Ovary (tissue), 9 donors: Measurements from ENCODE around the gene DOC2B. TPM values are rescaled to one million over a fixed set of nuclear protein-coding genes. Genes with fewer than 3 reads are reported as not detected.

Experiments used
- DNase-seq, 5 donors: peaks; one replicate each; pipeline ENCODE4 v3.0.0-alpha.2; 2019 to 2020
- H3K27ac ChIP-seq, 2 donors: fragments of 200-600 bp; one replicate each; pipeline versions ENCODE4 v1.5.1 to v1.8.0; 2019 to 2022
- H3K27me3 ChIP-seq: fragments of 200-600 bp; one replicate; pipeline ENCODE4 v1.8.0; 2022
- H3K36me3 ChIP-seq: fragments of 200-600 bp; sonication (generic); one replicate; pipeline ENCODE4 v1.5.1; 2019
- H3K4me1 ChIP-seq: one replicate; pipeline ENCODE4 v1.8.1; 2013; ENCODE audit warnings: mild to moderate bottlenecking, moderate library complexity; ENCODE audit not compliant: insufficient read depth
- H3K4me3 ChIP-seq: fragments of 200-600 bp; sonication (generic); one replicate; pipeline ENCODE4 v1.5.1; 2017
- H3K9me3 ChIP-seq, 2 donors: fragments of 200-600 bp in 1 of 2; sonication (generic) in 1 of 2; one replicate each; pipeline versions ENCODE4 v1.5.1 to v1.8.1; 2013 to 2019; ENCODE audit warnings: mild to moderate bottlenecking in 1 of 2, moderate library complexity in 1 of 2
- EP300 ChIP-seq: sonication (generic); formaldehyde crosslinking; IDR thresholded peaks from one replicate; pipeline ENCODE4 v1.6.1; 2017; ENCODE audit warnings: antibody characterized with exemption
- POLR2A ChIP-seq: fragments of 450-650 bp; IDR thresholded peaks from one replicate; pipeline ENCODE4 v1.6.1; 2017; ENCODE audit warnings: antibody characterized with exemption, mild to moderate bottlenecking, moderate library complexity
- WGBS, 3 donors: extraction: QIAGEN DNeasy Blood & Tissue Kit in 1 of 3; methylation state at CpG; one replicate each; pipeline versions ENCODE4 v1.1.5 to v1.1.7; 2013 to 2017; 5-methylcytosine and 5-hydroxymethylcytosine counted together
- intact Hi-C, 4 donors: fragments of 100-400 bp; cut with DNase I; formaldehyde crosslinking; loops; one replicate each; pipeline versions ENCODE4 v1.11.0 to v1.15.1; 2022 to 2023
- polyA plus RNA-seq, 2 donors: library from polyadenylated mRNA; stranded (reverse); fragments of 200-250 nt in 1 of 2; fragments of 350-450 nt in 1 of 2; fragmentation: Illumina TruSeq in 1 of 2; extraction: RNeasy Lipid Tissue Mini Kit (QIAGEN cat#74804) in 1 of 2; gene quantifications; one replicate each; pipeline ENCODE4 v1.2.3, GENCODE V29; 2013 to 2014
- total RNA-seq, 7 donors: library from RNA; depleted of rRNA in 2 of 7; stranded (reverse); fragments of >200 nt in 2 of 7; fragmentation: NEBNext Ultra II Directional in 3 of 7; extraction: Animal tissue kit (Norgen Biotek cat#: 25700) in 3 of 7; gene quantifications; one replicate each; pipeline versions ENCODE4 v1.1.0 to v1.2.4, GENCODE V29; 2016 to 2023
- TF ChIP-seq, protein P1 (sequence below), 3 donors: fragments of 450-650 bp in 2 of 3; fragments of 200-600 bp in 1 of 3; IDR thresholded peaks; one replicate each; pipeline versions ENCODE4 v1.5.1 to v1.8.0; 2016 to 2022; ENCODE audit warnings: antibody characterized with exemption in 3 of 3, mild to moderate bottlenecking in 1 of 3
- donor health status: DM: no; HTN: no; CAD: no; lungs with moderate emphysema.
- donor health status: DM: no; HTN: no; CAD: no.
- donor health status: Bipolar disorder and iron deficiency.
- donor health status: DM: yes; HTN: yes; CAD: no.
- donor health status: DM: no; HTN: no; CAD: no.
- donor health status: DM: yes; HTN: yes; CAD: no.

The DOC2B gene
- total and polyA plus RNA-seq, 9 donors: 0.83 to 4.5 (median 2.0) TPM

DNA sequence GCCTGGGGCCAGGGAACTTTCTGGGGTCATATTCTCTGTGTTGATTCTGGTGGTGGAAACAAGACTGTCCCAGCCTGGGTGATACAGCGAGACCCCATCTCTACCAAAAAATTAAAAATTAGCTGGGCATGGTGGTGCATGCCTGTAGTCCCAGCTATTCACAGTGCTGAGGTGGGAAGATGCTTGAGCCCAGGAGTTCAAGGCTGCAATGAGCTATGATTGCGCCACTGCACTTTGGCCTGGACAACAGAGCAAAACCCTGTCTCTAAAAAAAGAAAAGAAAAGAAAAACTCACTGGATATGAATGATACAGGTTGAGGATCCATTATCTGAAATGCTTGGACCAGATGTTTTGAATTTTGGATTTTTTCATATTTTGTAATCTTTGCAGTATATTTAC lies 30.4 kb downstream of the DOC2B start:
- 90 to 95% (median 94%) methylated on average over 2 of the region's 2 CpGs for WGBS, 3 donors
- Histone ChIP-seq H3K4me1 (no peaks in the 10 kb centered on the region), H3K27me3 (no peaks in the 10 kb centered on the region), H3K27ac (no peak overlapping the region), H3K36me3 (no peaks in the 10 kb centered on the region), H3K4me3 (no peak overlapping the region), H3K9me3 (no peaks in the 10 kb centered on the region)
- DNase-seq: peak in 3 of 5 donors; percentile 1 to 5 (median 2)
- TF ChIP-seq POLR2A (no peak), EP300 (no peak)
- TF ChIP-seq, protein P1, sequence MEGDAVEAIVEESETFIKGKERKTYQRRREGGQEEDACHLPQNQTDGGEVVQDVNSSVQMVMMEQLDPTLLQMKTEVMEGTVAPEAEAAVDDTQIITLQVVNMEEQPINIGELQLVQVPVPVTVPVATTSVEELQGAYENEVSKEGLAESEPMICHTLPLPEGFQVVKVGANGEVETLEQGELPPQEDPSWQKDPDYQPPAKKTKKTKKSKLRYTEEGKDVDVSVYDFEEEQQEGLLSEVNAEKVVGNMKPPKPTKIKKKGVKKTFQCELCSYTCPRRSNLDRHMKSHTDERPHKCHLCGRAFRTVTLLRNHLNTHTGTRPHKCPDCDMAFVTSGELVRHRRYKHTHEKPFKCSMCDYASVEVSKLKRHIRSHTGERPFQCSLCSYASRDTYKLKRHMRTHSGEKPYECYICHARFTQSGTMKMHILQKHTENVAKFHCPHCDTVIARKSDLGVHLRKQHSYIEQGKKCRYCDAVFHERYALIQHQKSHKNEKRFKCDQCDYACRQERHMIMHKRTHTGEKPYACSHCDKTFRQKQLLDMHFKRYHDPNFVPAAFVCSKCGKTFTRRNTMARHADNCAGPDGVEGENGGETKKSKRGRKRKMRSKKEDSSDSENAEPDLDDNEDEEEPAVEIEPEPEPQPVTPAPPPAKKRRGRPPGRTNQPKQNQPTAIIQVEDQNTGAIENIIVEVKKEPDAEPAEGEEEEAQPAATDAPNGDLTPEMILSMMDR (IDR thresholded peaks at IDR 0.05): no peak
- intact Hi-C loops: no loop called here

- intact Hi-C loops: loop anchor here in 1 of 4 donors (5.0 kb wide), 2 partner anchors 237 to 547 kb away; no protein-coding TSS in a partner anchor
These were observed 31.4 kb downstream of the DOC2B start for GRCh38 chr17:149897-150584.

DNA sequence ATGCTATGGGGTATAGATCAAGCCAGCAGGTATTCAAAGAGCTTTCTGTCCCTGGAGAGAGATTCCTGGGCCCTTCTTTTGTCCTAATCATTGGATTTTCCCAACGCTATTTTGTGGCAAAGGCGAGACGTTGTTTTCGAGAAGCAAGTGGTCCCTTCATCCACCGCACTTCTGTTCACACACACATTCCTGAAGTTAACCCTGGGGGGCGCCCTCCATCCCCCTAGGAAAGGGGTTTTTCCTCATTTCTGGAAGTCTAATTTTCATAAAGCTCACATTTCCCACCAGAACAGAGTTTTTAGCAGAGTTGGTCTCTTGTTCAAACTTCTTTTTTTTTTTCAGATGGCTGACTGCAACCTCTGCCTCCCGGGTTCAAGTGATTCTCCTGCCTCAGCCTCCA lies 32.2 kb downstream of the DOC2B start:
- peak in 3 of 5 donors; percentile 0 to 9 (median 2) for DNase-seq
- no peaks in the 10 kb centered on the region for H3K4me1 ChIP-seq
- 86 to 87% (median 86%) methylated on average over 7 of the region's 7 CpGs for WGBS, 3 donors
- no peaks in the 10 kb centered on the region for H3K9me3 ChIP-seq
- TF ChIP-seq POLR2A (no peak), EP300 (no peak)
- TF ChIP-seq, protein P1 (IDR thresholded peaks at IDR 0.05): no peak
- no peak overlapping the region for H3K4me3 ChIP-seq
- H3K27me3 ChIP-seq: no peaks in the 10 kb centered on the region
- H3K36me3 ChIP-seq: no peaks in the 10 kb centered on the region
- intact Hi-C loops: loop anchor here in 1 of 4 donors (5.0 kb wide), 2 partner anchors 238 to 548 kb away; no protein-coding TSS in a partner anchor
- no peak overlapping the region for H3K27ac ChIP-seq

More at GRCh38 chr17:149897-150584, 31.4 kb downstream of the DOC2B start:
- H3K27me3 ChIP-seq: no peaks in the 10 kb centered on the region
- no peak overlapping the region for H3K4me3 ChIP-seq
- H3K27ac ChIP-seq: no peak overlapping the region
- H3K9me3 ChIP-seq: no peaks in the 10 kb centered on the region
- peak in 4 of 5 donors; percentile 4 to 13 (median 8) for DNase-seq
- TF ChIP-seq, protein P1 (IDR thresholded peaks at IDR 0.05): no peak
- TF ChIP-seq EP300: no peak
- 72 to 80% (median 77%) methylated on average over 9 of the region's 9 CpGs for WGBS, 3 donors
- no peaks in the 10 kb centered on the region for H3K36me3 ChIP-seq
- no peaks in the 10 kb centered on the region for H3K4me1 ChIP-seq

GRCh38 chr17:148757-149156 lies 32.7 kb downstream of the DOC2B start:
- intact Hi-C loops: loop anchor here in 1 of 4 donors (5.0 kb wide), 2 partner anchors 239 to 549 kb away; no protein-coding TSS in a partner anchor
- TF ChIP-seq EP300 (no peak), POLR2A (no peak)
- TF ChIP-seq, protein P1 (IDR thresholded peaks at IDR 0.05): no peak
- peaks cover 2% of the 10 kb centered on the region for H3K4me1 ChIP-seq
- no peak overlapping the region for H3K27ac ChIP-seq
- no peaks in the 10 kb centered on the region for H3K9me3 ChIP-seq
- H3K27me3 ChIP-seq: no peaks in the 10 kb centered on the region
- H3K36me3 ChIP-seq: no peaks in the 10 kb centered on the region
- no peak overlapping the region for H3K4me3 ChIP-seq
- peak in 3 of 5 donors; percentile 7 to 9 (median 8) for DNase-seq
- 82 to 84% (median 82%) methylated on average over 10 to 11 of the region's 11 CpGs for WGBS, 3 donors
